GM12878 (cell line): ENCODE measurements around the gene HELZ. TPM values are rescaled to one million over a fixed set of nuclear protein-coding genes. Genes with fewer than 3 reads are reported as not detected.

Experiments
- ATAC-seq: fragments of 200-7000 bp; cut with Tn5 transposase; 3 replicates; pipeline ENCODE4 v1.9.1; 2020; ENCODE audit warnings: mild to moderate bottlenecking, moderate library complexity
- BruUV-seq: library from RNA; stranded (reverse); fragments of 400-500 nt; replicated peaks from 2 replicates; lab custom pipeline; 2021; lab: Mats Ljungman, UMichigan
- CTCF ChIA-PET: fragments of 300-600 bp; sonication (Branson Sonifier 250); formaldehyde crosslinking; extraction: SDS; loops from one replicate; lab custom pipeline; 2021; ENCODE audit warnings: inconsistent platforms; lab: Yijun Ruan, JAX
- POLR2A ChIA-PET: fragments of 350-600 bp; formaldehyde crosslinking; extraction: SDS; loops from one replicate; lab custom pipeline; 2021; ENCODE audit warnings: inconsistent platforms; lab: Charles Lee
- RAD21 ChIA-PET: fragments of 300-600 bp; sonication (Branson Sonifier 250); formaldehyde crosslinking; loops from one replicate; lab custom pipeline; 2023; ENCODE audit warnings: antibody characterized with exemption; ENCODE audit not compliant: unreplicated experiment; lab: Charles Lee
- SMC1A ChIA-PET: fragments of 300-600 bp; sonication (Branson Sonifier 250); formaldehyde crosslinking; loops from one replicate; lab custom pipeline; 2023; ENCODE audit not compliant: unreplicated experiment, uncharacterized antibody; lab: Charles Lee
- DNase-seq: peaks from one replicate; pipeline ENCODE4 v3.0.0-alpha.2; 2011; ENCODE audit warnings: low read depth, low spot score
- FAIRE-seq: peaks from 3 replicates; lab custom pipeline; 2011; peaks lifted over from hg19 to GRCh38; lab: Jason Lieb, UNC
- H2AFZ ChIP-seq: 2 replicates; pipeline ENCODE4 v1.6.0; 2011; ENCODE audit warnings: low read depth, low read length, control low read depth; ENCODE audit not compliant: control insufficient read depth
- H3K27ac ChIP-seq: 2 replicates; pipeline ENCODE4 v1.5.1; 2011; ENCODE audit warnings: control low read depth; ENCODE audit not compliant: control insufficient read depth, insufficient read depth
- H3K27me3 ChIP-seq, 2 experiments: replicated peaks in 1 of 2; 2 replicates each; pipeline versions ENCODE4 v1.6.0 to v1.6.1; 2011; ENCODE audit warnings: low read length in 1 of 2; ENCODE audit not compliant: control insufficient read depth in 2 of 2, insufficient read depth in 2 of 2
- H3K36me3 ChIP-seq, 2 experiments: 2 replicates each; pipeline ENCODE4 v1.5.1; 2011; ENCODE audit warnings: low read length in 1 of 2; ENCODE audit not compliant: control insufficient read depth in 2 of 2, insufficient read depth in 2 of 2
- H3K4me1 ChIP-seq: 2 replicates; pipeline ENCODE4 v1.6.1; 2011; ENCODE audit warnings: mild to moderate bottlenecking, low read length, moderate library complexity, mixed read lengths; ENCODE audit not compliant: control insufficient read depth, insufficient read depth
- H3K4me2 ChIP-seq: 2 replicates; pipeline ENCODE4 v1.6.0; 2011; ENCODE audit warnings: control low read depth; ENCODE audit not compliant: control insufficient read depth, insufficient read depth
- H3K4me3 ChIP-seq: fragments of 200-600 bp; sonication (generic); 2 replicates; pipeline ENCODE4 v1.5.1; 2016
- H3K79me2 ChIP-seq: 2 replicates; pipeline ENCODE4 v1.6.0; 2011; ENCODE audit warnings: low read length; ENCODE audit not compliant: control insufficient read depth, insufficient read depth
- H3K9ac ChIP-seq: 2 replicates; pipeline ENCODE4 v1.8.0; 2011; ENCODE audit warnings: low read length, control low read depth, mixed read lengths; ENCODE audit not compliant: control insufficient read depth, insufficient read depth
- H3K9me3 ChIP-seq: replicated peaks from 3 replicates; pipeline ENCODE4 v1.5.1; 2011; ENCODE audit warnings: mild to moderate bottlenecking, low read length; ENCODE audit not compliant: control insufficient read depth, insufficient read depth
- H4K20me1 ChIP-seq: 2 replicates; pipeline ENCODE4 v1.6.0; 2011; ENCODE audit not compliant: control insufficient read depth, insufficient read depth
- CBX3 ChIP-seq: fragments of 200-600 bp; sonication (generic); IDR thresholded peaks from 2 replicates; pipeline ENCODE4 v1.6.1; 2016; ENCODE audit warnings: low read depth, borderline replicate concordance
- NR2C2 ChIP-seq: IDR thresholded peaks from 2 replicates; pipeline ENCODE4 v1.6.1; 2011; ENCODE audit warnings: borderline replicate concordance, low read depth; ENCODE audit not compliant: control insufficient read depth, insufficient read length
- SKIL ChIP-seq: fragments of 450-650 bp; IDR thresholded peaks from 2 replicates; pipeline ENCODE4 v1.6.1; 2017; ENCODE audit warnings: mild to moderate bottlenecking, low read depth, inconsistent platforms; ENCODE audit not compliant: poor library complexity, severe bottlenecking
- TAF1 ChIP-seq: IDR thresholded peaks from 2 replicates; pipeline ENCODE4 v1.6.1; 2011; ENCODE audit warnings: mild to moderate bottlenecking, low read depth, low read length, borderline replicate concordance
- WGBS: methylation state at CpG from one replicate; pipeline ENCODE4 v1.1.6; 2016; ENCODE audit warnings: low lambda C conversion rate; ENCODE audit not compliant: insufficient replicate concordance, insufficient coverage; ENCODE audit errors: missing lambda C conversion rate; 5-methylcytosine and 5-hydroxymethylcytosine counted together
- in situ Hi-C: fragments of 300-500 bp; cut with MboI; formaldehyde crosslinking; loops from 9 replicates; pipeline ENCODE4 v1.14.3; 2018; ENCODE audit warnings: mixed read lengths
- intact Hi-C: fragments of 100-400 bp; cut with micrococcal nuclease; formaldehyde crosslinking; loops from one replicate; pipeline ENCODE4 v1.14.2; 2022; ENCODE audit not compliant: unreplicated experiment
- polyA plus RNA-seq, 11 experiments: library from polyadenylated mRNA; depleted of rRNA in 4 of 11; unstranded in 6 of 11; stranded (reverse) in 5 of 11; fragments of >200 nt; fragmentation: Nextera tagmentation in 4 of 11; fragmentation: Illumina TruSeq in 1 of 11; extraction: Ambion mirVana in 4 of 11; extraction: Trizol in 1 of 11; gene quantifications; 1 replicate in 1 of 11; 2 replicates in 10 of 11; pipeline versions ENCODE4 v1.2.1 to v1.2.3, GENCODE V29; 2011 to 2016; ENCODE audit warnings: inconsistent platforms in 2 of 11, missing spikeins in 2 of 11, low read depth in 1 of 11
- total RNA-seq, 4 experiments: library from RNA; depleted of rRNA in 3 of 4; stranded (reverse); fragments of >200 nt in 3 of 4; fragmentation: Illumina TruSeq in 1 of 4; extraction: Trizol in 1 of 4; gene quantifications; 2 replicates each; pipeline versions ENCODE4 v1.2.1 to v1.2.3, GENCODE V29; 2013 to 2021

HELZ gene
- total and polyA plus RNA-seq, 10 of the 15 experiments (the other 5 are each of a cell fraction or from before 2014, with no cell fraction given) = 1.5 to 36.8 (median 19.1) TPM

GRCh38 chr17:67125417-67125816 is 119.6 kb downstream of the HELZ start:
- H2AFZ ChIP-seq = no peak overlapping the region
- H3K27ac ChIP-seq = no peak overlapping the region
- no peak for FAIRE-seq
- ChIA-PET CTCF (no interaction called here), RAD21 (no interaction called here), SMC1A (no interaction called here)
- H3K4me1 ChIP-seq = no peaks in the 10 kb centered on the region
- no peaks in the 10 kb centered on the region for H3K9me3 ChIP-seq
- in situ Hi-C loops (no loop called here), intact Hi-C loops (no loop called here)
- no peak for DNase-seq
- no TSS peak for BruUV-seq
- WGBS = 100% methylated on average over 1 of the region's 1 CpG
- no peak overlapping the region for H3K9ac ChIP-seq
- no peak overlapping the region for H3K4me2 ChIP-seq
- no peak overlapping the region for H3K4me3 ChIP-seq
- H3K36me3 ChIP-seq = peaks cover 0 to 5% of the 10 kb centered on the region in 2 experiments
- no peaks in the 10 kb centered on the region for H3K27me3 ChIP-seq
- TF ChIP-seq TAF1 (no peak), NR2C2 (no peak), SKIL (no peak), CBX3 (no peak)
- TF ChIP-seq, all 136 proteins: peak for 0
- Histone ChIP-seq H3K79me2 (no peaks in the 10 kb centered on the region), H4K20me1 (no peaks in the 10 kb centered on the region)
- no peak for ATAC-seq
- POLR2A ChIA-PET = no interaction called here
